GM19035 (cell line): ENCODE results near the gene PCDHGA10.
A peak's percentile ranks its signal among the peaks of the same experiment; 100 is the strongest.
"Not testable (repeated sequence)": the region's sequence is repeated elsewhere in the genome, so short reads cannot be mapped to it uniquely, and the experiment has no call there.

Experiments
- ATAC-seq: cut with Tn5 transposase; IDR thresholded peaks from one replicate; pipeline ENCODE4 v1.9.1; 2021; ENCODE audit not compliant: unreplicated experiment

PCDHGA10 gene

GRCh38 chr5:141412854-141413539 is at the start of gene PCDHGA10:
Gene PCDHGA10 (plus strand): TSS chr5:141412987. CDS start chr5:141413176, 189 bp downstream.
- peak; percentile 77 for ATAC-seq

- no peak for ATAC-seq
Observed at GRCh38 chr5:141363952-141364660, 48.7 kb upstream of the PCDHGA10 start, which contains the start of gene PCDHGA5. Gene PCDHGA5 (plus strand): TSS chr5:141364162. CDS start chr5:141364331, 169 bp downstream.

GRCh38 chr5:141366016-141366896 is 46.5 kb upstream of the PCDHGA10 start:
- ATAC-seq = no peak

- peak; percentile 95 for ATAC-seq
Observed at GRCh38 chr5:141369994-141370848, 42.6 kb upstream of the PCDHGA10 start, which contains the start of gene PCDHGB3. Gene PCDHGB3 (plus strand): TSS chr5:141370242. CDS start chr5:141370395, 153 bp downstream.

GRCh38 chr5:141371572-141372475 is 41.0 kb upstream of the PCDHGA10 start:
- no peak for ATAC-seq

- no peak for ATAC-seq
Observed at GRCh38 chr5:141373673-141374317, 39.0 kb upstream of the PCDHGA10 start, which contains the start of gene PCDHGA6. Gene PCDHGA6 (plus strand): TSS chr5:141373891. CDS start chr5:141374084, 193 bp downstream.

GRCh38 chr5:141374627-141375026 is 38.2 kb upstream of the PCDHGA10 start:
- no peak for ATAC-seq

- ATAC-seq = not testable (repeated sequence)
Observed at GRCh38 chr5:141375444-141376155, 37.2 kb upstream of the PCDHGA10 start.

GRCh38 chr5:141382469-141383294 is 30.1 kb upstream of the PCDHGA10 start, which contains the start of gene PCDHGA7:
Gene PCDHGA7 (plus strand): TSS chr5:141382742. CDS start chr5:141382900, 158 bp downstream.
- ATAC-seq = no peak

- no peak for ATAC-seq
Observed at GRCh38 chr5:141383345-141383744, 29.4 kb upstream of the PCDHGA10 start.

GRCh38 chr5:141384471-141385267 is 28.1 kb upstream of the PCDHGA10 start:
- ATAC-seq = no peak

- ATAC-seq = peak; percentile 90
Observed at GRCh38 chr5:141387557-141388311, 25.1 kb upstream of the PCDHGA10 start, which contains the start of gene PCDHGB4. Gene PCDHGB4 (plus strand): TSS chr5:141387698. CDS start chr5:141387885, 187 bp downstream.

- ATAC-seq = no peak
Observed at GRCh38 chr5:141388661-141389060, 24.1 kb upstream of the PCDHGA10 start.

- no peak for ATAC-seq
Observed at GRCh38 chr5:141389153-141390042, 23.4 kb upstream of the PCDHGA10 start.
